Erythroblast (primary cell): ENCODE data around the gene RNF113B.

Experiments
- DNase-seq, 2 experiments: peaks; one replicate each; lab custom pipeline; 2025; lab: John Stamatoyannopoulos, UW
- GATA1 ChIP-seq: IDR thresholded peaks from 2 replicates; pipeline ENCODE4 v1.6.1; 2011; ENCODE audit warnings: low read depth, mild to moderate bottlenecking, control low read depth, low read length, moderate library complexity
- POLR2A ChIP-seq: IDR thresholded peaks from 2 replicates; pipeline ENCODE4 v1.6.1; 2011; ENCODE audit warnings: mild to moderate bottlenecking, low read length

The RNF113B gene

GRCh38 chr13:98176777-98177608, at the start of gene RNF113B:
Gene RNF113B, minus strand, starts transcription at chr13:98177269. Its CDS starts 33 bp downstream, at chr13:98177236.
- TF ChIP-seq POLR2A: no peak
- no peak for TF ChIP-seq GATA1
- no peak for DNase-seq

- TF ChIP-seq GATA1: no peak
- TF ChIP-seq POLR2A: no peak
- no peak for DNase-seq
Measured at GRCh38 chr13:98226496-98226895, 49.4 kb upstream of the RNF113B start.

GRCh38 chr13:98225036-98225940, 48.2 kb upstream of the RNF113B start:
- TF ChIP-seq POLR2A (no peak), GATA1 (no peak)
- DNase-seq: no peak

- TF ChIP-seq GATA1 (no peak), POLR2A (no peak)
- DNase-seq: no peak
Measured at GRCh38 chr13:98224557-98224956, 47.5 kb upstream of the RNF113B start.

- TF ChIP-seq POLR2A: no peak
- no peak for TF ChIP-seq GATA1
- DNase-seq: peak in 1 of 2 experiments; percentile 21
Measured at GRCh38 chr13:98223741-98224140, 46.7 kb upstream of the RNF113B start.

- peak; percentile 93 to 97 for DNase-seq
- TF ChIP-seq GATA1 (no peak), POLR2A (no peak)
Measured at GRCh38 chr13:98222816-98223215, 45.7 kb upstream of the RNF113B start.

- DNase-seq: peak; percentile 16 to 34
- TF ChIP-seq GATA1 (no peak), POLR2A (no peak)
Measured at GRCh38 chr13:98222081-98222554, 45.0 kb upstream of the RNF113B start.

- TF ChIP-seq POLR2A (no peak), GATA1 (no peak)
- DNase-seq: no peak
Measured at GRCh38 chr13:98221234-98221633, 44.2 kb upstream of the RNF113B start.

GRCh38 chr13:98220271-98220791, 43.3 kb upstream of the RNF113B start:
- TF ChIP-seq GATA1 (no peak), POLR2A (no peak)
- DNase-seq: no peak

- DNase-seq: no peak
Measured at GRCh38 chr13:98219685-98220084, 42.6 kb upstream of the RNF113B start.

GRCh38 chr13:98217597-98217996, 40.5 kb upstream of the RNF113B start:
- TF ChIP-seq GATA1 (no peak), POLR2A (no peak)
- DNase-seq: no peak

More at GRCh38 chr13:98219685-98220084, 42.6 kb upstream of the RNF113B start:
- TF ChIP-seq GATA1 (no peak), POLR2A (no peak)

GRCh38 chr13:98216711-98217285, 39.7 kb upstream of the RNF113B start:
- TF ChIP-seq POLR2A: no peak
- TF ChIP-seq GATA1: no peak
- DNase-seq: no peak

- DNase-seq: no peak
- TF ChIP-seq GATA1: no peak
- TF ChIP-seq POLR2A: no peak
Measured at GRCh38 chr13:98216135-98216565, 39.1 kb upstream of the RNF113B start.
